22Rv1 (cell line): Measurements from ENCODE around the gene CEP63.
A peak's percentile ranks its signal among the peaks of the same experiment; 100 is the strongest.

ENCODE experiments used
- H3K27ac ChIP-seq: fragments of 450-650 bp; 2 replicates; pipeline ENCODE4 v1.5.1; 2017
- CTCF ChIP-seq: fragments of 450-650 bp; IDR thresholded peaks from 2 replicates; pipeline ENCODE4 v1.5.1; 2017; ENCODE audit warnings: mild to moderate bottlenecking
- ZFX ChIP-seq: fragments of 450-650 bp; IDR thresholded peaks from 2 replicates; pipeline ENCODE4 v1.6.1; 2017; ENCODE audit warnings: antibody characterized with exemption, borderline replicate concordance

Gene CEP63

GRCh38 chr3:134597390-134597970, 111.6 kb downstream of the CEP63 start:
- no peak overlapping the region for H3K27ac ChIP-seq
- TF ChIP-seq CTCF: no peak
- TF ChIP-seq ZFX: no peak

GRCh38 chr3:134598763-134599545, 113.1 kb downstream of the CEP63 start:
- no peak overlapping the region for H3K27ac ChIP-seq
- no peak for TF ChIP-seq ZFX
- TF ChIP-seq CTCF: no peak

- TF ChIP-seq CTCF: no peak
- TF ChIP-seq ZFX: no peak
Observed at GRCh38 chr3:134600206-134600605, 114.3 kb downstream of the CEP63 start.

GRCh38 chr3:134600685-134601463, 115.0 kb downstream of the CEP63 start:
- no peak overlapping the region for H3K27ac ChIP-seq

More at GRCh38 chr3:134600206-134600605, 114.3 kb downstream of the CEP63 start:
- no peak overlapping the region for H3K27ac ChIP-seq

GRCh38 chr3:134601539-134602439, 115.9 kb downstream of the CEP63 start:
- no peak overlapping the region for H3K27ac ChIP-seq
- TF ChIP-seq ZFX (no peak), CTCF (no peak)

More at GRCh38 chr3:134600685-134601463, 115.0 kb downstream of the CEP63 start:
- TF ChIP-seq ZFX: no peak
- peak; percentile 98 for TF ChIP-seq CTCF

- TF ChIP-seq CTCF (no peak), ZFX (no peak)
- no peak overlapping the region for H3K27ac ChIP-seq
Observed at GRCh38 chr3:134602440-134602814, 116.6 kb downstream of the CEP63 start.
